Stimulated activated memory B cell treated with anti-CD40 and anti-IgM and Interleukin-4, amounts not matched to agents 10 μg/mL and 1 μg/mL and 100 μg/mL, for 72 hours (primary cell): ENCODE results near the gene GBA2.

Source experiments
- ATAC-seq: fragments of 150-1000 bp; cut with Tn5 transposase; 2 replicates; pipeline ENCODE4 v1.10.0; 2021
- H3K27ac Mint-ChIP-seq: one replicate; pipeline ENCODE4 v1.8.0; 2022; ENCODE audit warnings: mild to moderate bottlenecking, mixed read lengths
- H3K27me3 Mint-ChIP-seq: one replicate; pipeline ENCODE4 v1.8.0; 2022; ENCODE audit warnings: mixed read lengths
- H3K36me3 Mint-ChIP-seq: one replicate; pipeline ENCODE4 v1.8.0; 2022; ENCODE audit warnings: mixed read lengths
- H3K4me1 Mint-ChIP-seq: one replicate; pipeline ENCODE4 v1.8.0; 2022; ENCODE audit warnings: mixed read lengths
- H3K4me3 Mint-ChIP-seq: one replicate; pipeline ENCODE4 v1.8.0; 2022; ENCODE audit warnings: mild to moderate bottlenecking, moderate library complexity, mixed read lengths
- H3K9me3 Mint-ChIP-seq: one replicate; pipeline ENCODE4 v1.8.0; 2022; ENCODE audit warnings: mixed read lengths

Gene GBA2

GRCh38 chr9:35734096-35734495 lies 14.9 kb downstream of the GBA2 start:
- no peaks in the 10 kb centered on the region for H3K9me3 Mint-ChIP-seq
- no peak overlapping the region for H3K4me3 Mint-ChIP-seq
- ATAC-seq: no peak
- H3K36me3 Mint-ChIP-seq: peaks cover 25% of the 10 kb centered on the region
- H3K4me1 Mint-ChIP-seq: peaks cover 21% of the 10 kb centered on the region
- H3K27me3 Mint-ChIP-seq: no peaks in the 10 kb centered on the region
- no peak overlapping the region for H3K27ac Mint-ChIP-seq

- H3K4me3 Mint-ChIP-seq: no peak overlapping the region
- ATAC-seq: peak; percentile 57
- peaks cover 21% of the 10 kb centered on the region for H3K4me1 Mint-ChIP-seq
- H3K9me3 Mint-ChIP-seq: no peaks in the 10 kb centered on the region
- no peak overlapping the region for H3K27ac Mint-ChIP-seq
- no peaks in the 10 kb centered on the region for H3K27me3 Mint-ChIP-seq
- H3K36me3 Mint-ChIP-seq: peaks cover 14% of the 10 kb centered on the region
Observed at GRCh38 chr9:35732800-35733541, 16.1 kb downstream of the GBA2 start.

GRCh38 chr9:35732185-35732799 lies 16.7 kb downstream of the GBA2 start, which contains the start of the genes CREB3 and TLN1:
Gene CREB3 (plus strand): TSS chr9:35732666. CDS start chr9:35732773, 107 bp downstream.
Gene TLN1 (minus strand): TSS chr9:35732195. CDS start chr9:35725694, 6,501 bp downstream.
- Mint-ChIP-seq H3K36me3 (peaks cover 14% of the 10 kb centered on the region), H3K27me3 (no peaks in the 10 kb centered on the region), H3K27ac (no peak within 1 kb of the TSS), H3K9me3 (no peaks in the 10 kb centered on the region), H3K4me1 (peaks cover 21% of the 10 kb centered on the region), H3K4me3 (no peak within 1 kb of the TSS)
- ATAC-seq: peak; percentile 96

- Mint-ChIP-seq H3K27ac (no peak overlapping the region), H3K4me3 (no peak overlapping the region), H3K9me3 (no peaks in the 10 kb centered on the region), H3K27me3 (no peaks in the 10 kb centered on the region), H3K36me3 (peaks cover 20% of the 10 kb centered on the region), H3K4me1 (peaks cover 21% of the 10 kb centered on the region)
- ATAC-seq: no peak
Observed at GRCh38 chr9:35731415-35732184, 17.4 kb downstream of the GBA2 start.

- Mint-ChIP-seq H3K4me1 (peaks cover 15% of the 10 kb centered on the region), H3K36me3 (peaks cover 20% of the 10 kb centered on the region), H3K9me3 (no peaks in the 10 kb centered on the region), H3K4me3 (no peak overlapping the region), H3K27me3 (no peaks in the 10 kb centered on the region), H3K27ac (no peak overlapping the region)
- ATAC-seq: no peak
Observed at GRCh38 chr9:35730486-35730854, 18.6 kb downstream of the GBA2 start.

GRCh38 chr9:35729700-35730485 lies 19.1 kb downstream of the GBA2 start:
- Mint-ChIP-seq H3K9me3 (no peaks in the 10 kb centered on the region), H3K4me3 (no peak overlapping the region), H3K27ac (no peak overlapping the region), H3K36me3 (peaks cover 18% of the 10 kb centered on the region), H3K4me1 (peaks cover 10% of the 10 kb centered on the region), H3K27me3 (no peaks in the 10 kb centered on the region)
- no peak for ATAC-seq

- Mint-ChIP-seq H3K4me3 (no peak overlapping the region), H3K9me3 (no peaks in the 10 kb centered on the region), H3K27me3 (no peaks in the 10 kb centered on the region), H3K27ac (no peak overlapping the region), H3K4me1 (peaks cover 10% of the 10 kb centered on the region), H3K36me3 (peaks cover 24% of the 10 kb centered on the region)
- ATAC-seq: no peak
Observed at GRCh38 chr9:35729101-35729500, 19.9 kb downstream of the GBA2 start.

GRCh38 chr9:35728041-35728971 lies 20.7 kb downstream of the GBA2 start:
- H3K36me3 Mint-ChIP-seq: peaks cover 24% of the 10 kb centered on the region
- no peaks in the 10 kb centered on the region for H3K27me3 Mint-ChIP-seq
- no peak overlapping the region for H3K4me3 Mint-ChIP-seq
- no peaks in the 10 kb centered on the region for H3K9me3 Mint-ChIP-seq
- H3K4me1 Mint-ChIP-seq: peaks cover 10% of the 10 kb centered on the region
- no peak for ATAC-seq
- no peak overlapping the region for H3K27ac Mint-ChIP-seq

GRCh38 chr9:35727676-35728040 lies 21.4 kb downstream of the GBA2 start:
- H3K27ac Mint-ChIP-seq: no peak overlapping the region
- no peak overlapping the region for H3K4me3 Mint-ChIP-seq
- H3K4me1 Mint-ChIP-seq: peaks cover 3% of the 10 kb centered on the region
- no peaks in the 10 kb centered on the region for H3K27me3 Mint-ChIP-seq
- peaks cover 26% of the 10 kb centered on the region for H3K36me3 Mint-ChIP-seq
- ATAC-seq: no peak
- no peaks in the 10 kb centered on the region for H3K9me3 Mint-ChIP-seq

- Mint-ChIP-seq H3K36me3 (peaks cover 33% of the 10 kb centered on the region), H3K27me3 (no peaks in the 10 kb centered on the region), H3K9me3 (no peaks in the 10 kb centered on the region), H3K4me3 (peak overlapping the region; percentile 65), H3K27ac (no peak overlapping the region), H3K4me1 (peaks cover 4% of the 10 kb centered on the region)
- ATAC-seq: peak; percentile 78
Observed at GRCh38 chr9:35726931-35727330, 22.1 kb downstream of the GBA2 start.

GRCh38 chr9:35725362-35725761 lies 23.7 kb downstream of the GBA2 start:
- H3K27ac Mint-ChIP-seq: peak overlapping the region; percentile 47
- H3K9me3 Mint-ChIP-seq: no peaks in the 10 kb centered on the region
- H3K27me3 Mint-ChIP-seq: no peaks in the 10 kb centered on the region
- H3K4me3 Mint-ChIP-seq: no peak overlapping the region
- ATAC-seq: no peak
- peaks cover 46% of the 10 kb centered on the region for H3K36me3 Mint-ChIP-seq
- peaks cover 10% of the 10 kb centered on the region for H3K4me1 Mint-ChIP-seq

- Mint-ChIP-seq H3K27ac (no peak overlapping the region), H3K4me1 (peaks cover 24% of the 10 kb centered on the region), H3K9me3 (no peaks in the 10 kb centered on the region), H3K27me3 (no peaks in the 10 kb centered on the region), H3K4me3 (no peak overlapping the region), H3K36me3 (peaks cover 57% of the 10 kb centered on the region)
- no peak for ATAC-seq
Observed at GRCh38 chr9:35723908-35724307, 25.1 kb downstream of the GBA2 start.

- ATAC-seq: no peak
- H3K36me3 Mint-ChIP-seq: peaks cover 58% of the 10 kb centered on the region
- peaks cover 29% of the 10 kb centered on the region for H3K4me1 Mint-ChIP-seq
- no peak overlapping the region for H3K4me3 Mint-ChIP-seq
- no peak overlapping the region for H3K27ac Mint-ChIP-seq
- no peaks in the 10 kb centered on the region for H3K9me3 Mint-ChIP-seq
- H3K27me3 Mint-ChIP-seq: no peaks in the 10 kb centered on the region
Observed at GRCh38 chr9:35723426-35723825, 25.6 kb downstream of the GBA2 start.

- Mint-ChIP-seq H3K4me3 (peak overlapping the region; percentile 12), H3K27ac (peak overlapping the region; percentile 85), H3K4me1 (peaks cover 39% of the 10 kb centered on the region), H3K36me3 (peaks cover 76% of the 10 kb centered on the region), H3K27me3 (no peaks in the 10 kb centered on the region), H3K9me3 (no peaks in the 10 kb centered on the region)
- no peak for ATAC-seq
Observed at GRCh38 chr9:35719546-35719945, 29.5 kb downstream of the GBA2 start.
